Mesendoderm (in vitro differentiated cells): ENCODE measurements around the gene RNU6-7.
A peak's percentile ranks its signal among the peaks of the same experiment; 100 is the strongest.

Experiments
- DNase-seq: peaks from one replicate; pipeline ENCODE4 v3.0.0; 2013
- H2AK5ac ChIP-seq: 2 replicates; pipeline ENCODE4 v1.6.1; 2013; ENCODE audit warnings: low read length, inconsistent platforms
- H2BK120ac ChIP-seq: 2 replicates; pipeline ENCODE4 v1.6.1; 2013; ENCODE audit warnings: low read depth, mild to moderate bottlenecking, low read length, moderate library complexity, mixed read lengths
- H2BK15ac ChIP-seq: replicated peaks from 2 replicates; pipeline ENCODE4 v1.6.1; 2013; ENCODE audit warnings: low read depth, mild to moderate bottlenecking, moderate library complexity
- H2BK5ac ChIP-seq: 2 replicates; pipeline ENCODE4 v1.6.1; 2013; ENCODE audit warnings: low read length, inconsistent platforms
- H3K18ac ChIP-seq: 2 replicates; pipeline ENCODE4 v1.6.1; 2013; ENCODE audit warnings: mild to moderate bottlenecking, low read length, mixed read lengths
- H3K23ac ChIP-seq: one replicate; pipeline ENCODE4 v1.6.1; 2013; ENCODE audit warnings: low read length
- H3K27ac ChIP-seq: 2 replicates; pipeline ENCODE4 v1.5.1; 2013; ENCODE audit warnings: low read depth, mild to moderate bottlenecking, inconsistent platforms, low read length, moderate library complexity
- H3K27me3 ChIP-seq: 2 replicates; pipeline ENCODE4 v1.6.1; 2013; ENCODE audit warnings: low read length, control low read depth, mild to moderate bottlenecking, inconsistent platforms; ENCODE audit not compliant: insufficient read depth, poor library complexity
- H3K36me3 ChIP-seq: 2 replicates; pipeline ENCODE4 v1.6.1; 2013; ENCODE audit warnings: low read length, inconsistent platforms; ENCODE audit not compliant: control insufficient read depth, insufficient read depth
- H3K4ac ChIP-seq: one replicate; pipeline ENCODE4 v1.6.1; 2013; ENCODE audit warnings: low read depth, mild to moderate bottlenecking, low read length, moderate library complexity
- H3K4me1 ChIP-seq: 2 replicates; pipeline ENCODE4 v1.6.1; 2013; ENCODE audit warnings: low read depth, low read length, inconsistent platforms; ENCODE audit not compliant: control insufficient read depth
- H3K4me2 ChIP-seq: 2 replicates; pipeline ENCODE4 v1.6.1; 2013; ENCODE audit warnings: low read length
- H3K4me3 ChIP-seq: 2 replicates; pipeline ENCODE4 v1.5.1; 2013; ENCODE audit warnings: mild to moderate bottlenecking, low read length
- H3K56ac ChIP-seq: one replicate; pipeline ENCODE4 v1.6.1; 2013; ENCODE audit warnings: low read length
- H3K79me1 ChIP-seq: 2 replicates; pipeline ENCODE4 v1.6.1; 2013; ENCODE audit warnings: low read length, inconsistent platforms
- H3K79me2 ChIP-seq: 2 replicates; pipeline ENCODE4 v1.6.1; 2013; ENCODE audit warnings: mild to moderate bottlenecking, low read length; ENCODE audit not compliant: control insufficient read depth, insufficient read depth
- H3K9ac ChIP-seq: 2 replicates; pipeline ENCODE4 v1.6.1; 2013; ENCODE audit warnings: low read length, inconsistent platforms
- H4K5ac ChIP-seq: one replicate; pipeline ENCODE4 v1.6.1; 2013; ENCODE audit warnings: low read length
- H4K8ac ChIP-seq: one replicate; pipeline ENCODE4 v1.6.1; 2013; ENCODE audit warnings: low read depth, mild to moderate bottlenecking, control low read depth, low read length, moderate library complexity
- WGBS: extraction: QIAGEN DNeasy Blood & Tissue Kit; methylation state at CpG from one replicate; pipeline ENCODE4 v1.1.7; 2013; ENCODE audit warnings: low lambda C conversion rate, missing lambda C conversion rate; ENCODE audit not compliant: insufficient coverage; ENCODE audit errors: extremely low coverage; 5-methylcytosine and 5-hydroxymethylcytosine counted together

RNU6-7 gene

DNA sequence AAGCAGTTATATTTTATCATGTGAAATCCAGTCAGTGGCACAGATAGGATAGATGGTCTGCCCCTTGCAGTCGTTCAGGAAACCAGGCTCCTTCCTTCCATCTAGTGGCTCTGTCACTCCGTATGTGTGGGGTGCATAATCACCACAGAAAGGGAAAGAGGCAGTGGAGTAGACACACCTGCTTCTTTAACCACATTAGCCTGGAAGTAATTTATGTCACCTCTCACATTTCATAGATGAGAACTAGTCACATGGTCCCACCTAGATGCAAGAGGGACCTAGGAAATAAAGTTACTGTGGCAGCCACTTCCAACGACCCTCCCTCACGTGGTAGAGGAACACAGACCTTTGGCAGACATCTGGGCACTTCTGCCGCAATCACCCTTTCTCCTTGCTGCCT, 15.5 kb downstream of the RNU6-7 start:
- Histone ChIP-seq H3K27me3 (no peaks in the 10 kb centered on the region), H3K79me2 (no peaks in the 10 kb centered on the region), H3K27ac (no peak overlapping the region), H3K79me1 (no peaks in the 10 kb centered on the region), H3K9ac (no peak overlapping the region), H3K4me2 (no peak overlapping the region), H3K56ac (no peak overlapping the region), H3K4me3 (no peak overlapping the region), H4K8ac (no peak overlapping the region), H3K4ac (no peak overlapping the region), H3K4me1 (no peaks in the 10 kb centered on the region), H3K23ac (no peak overlapping the region), H4K5ac (no peak overlapping the region), H2AK5ac (no peak overlapping the region), H2BK15ac (no peak overlapping the region), H2BK5ac (no peak overlapping the region), H3K18ac (no peak overlapping the region), H2BK120ac (no peak overlapping the region), H3K36me3 (no peaks in the 10 kb centered on the region)
- WGBS, result no CpG with 5 or more reads among the region's 5 CpGs
- DNase-seq, result no peak

DNA sequence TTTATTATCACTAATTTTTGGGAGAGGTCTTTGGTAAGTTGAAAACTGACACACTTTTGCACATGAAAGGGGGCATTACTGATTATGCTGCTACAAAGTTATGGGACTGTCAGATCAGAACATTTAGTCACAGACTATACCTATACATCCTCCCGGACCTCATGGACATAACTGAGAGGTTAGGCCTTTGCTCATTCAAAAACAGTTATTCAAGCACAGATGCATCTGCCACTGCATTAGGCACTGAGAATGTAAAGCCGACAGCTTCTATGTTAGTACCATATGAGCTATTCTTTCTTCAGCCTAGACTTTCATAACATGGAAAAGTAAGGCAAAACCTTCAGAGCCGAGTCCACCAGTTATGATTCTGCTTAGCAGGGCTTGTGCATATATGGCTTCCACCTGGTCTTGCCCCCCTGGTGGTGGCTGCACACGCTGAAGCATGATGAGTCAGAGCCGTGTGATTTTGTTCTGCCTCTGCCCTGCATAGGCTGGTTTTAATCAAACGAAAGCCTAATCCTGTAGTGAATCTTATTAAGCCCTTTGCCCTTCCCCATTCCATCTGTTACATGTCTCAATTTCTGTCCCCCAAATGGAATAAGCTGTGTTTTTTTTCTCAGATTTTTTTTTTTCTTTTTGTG, 23.0 kb downstream of the RNU6-7 start:
- Histone ChIP-seq H4K8ac (no peak overlapping the region), H3K4me3 (no peak overlapping the region), H3K36me3 (no peaks in the 10 kb centered on the region), H3K4ac (no peak overlapping the region), H3K18ac (no peak overlapping the region), H3K56ac (no peak overlapping the region), H2AK5ac (no peak overlapping the region), H4K5ac (no peak overlapping the region), H3K9ac (no peak overlapping the region), H2BK15ac (no peak overlapping the region), H3K27ac (peak overlapping the region; percentile 34), H3K27me3 (no peaks in the 10 kb centered on the region), H3K23ac (no peak overlapping the region), H2BK120ac (peak overlapping the region; percentile 54), H2BK5ac (peak overlapping the region; percentile 2), H3K4me1 (peaks cover 4% of the 10 kb centered on the region), H3K79me1 (no peaks in the 10 kb centered on the region), H3K79me2 (no peaks in the 10 kb centered on the region), H3K4me2 (no peak overlapping the region)
- WGBS, result no CpG with 5 or more reads among the region's 6 CpGs
- peak; percentile 53 for DNase-seq

DNA sequence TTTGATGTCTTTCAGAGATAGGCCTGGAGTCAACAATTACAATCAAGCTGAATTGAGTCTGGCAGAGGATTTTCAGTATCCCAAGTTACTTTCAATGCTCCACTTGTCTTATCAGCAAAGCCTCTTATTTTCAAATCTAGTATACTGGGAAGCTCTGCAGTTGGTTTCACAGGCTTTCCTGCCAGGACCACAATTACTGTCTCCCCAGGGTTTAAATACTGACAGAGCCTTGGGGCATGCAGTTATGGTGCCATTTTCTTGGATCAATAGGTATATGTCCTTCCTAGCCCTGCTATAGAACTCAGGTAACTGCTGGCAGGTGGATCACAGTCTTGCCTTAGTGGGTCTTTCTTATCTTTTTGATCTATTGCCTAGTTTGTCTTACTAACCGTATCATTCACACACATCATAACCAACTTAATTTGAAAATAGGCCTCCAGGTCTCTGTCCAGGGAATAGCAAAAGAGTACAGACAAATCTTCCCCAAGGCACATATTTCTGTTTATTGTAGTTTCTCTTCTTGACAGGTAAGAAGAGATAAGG, 23.6 kb downstream of the RNU6-7 start:
- Histone ChIP-seq H3K79me2 (no peaks in the 10 kb centered on the region), H3K56ac (no peak overlapping the region), H3K18ac (no peak overlapping the region), H3K27me3 (no peaks in the 10 kb centered on the region), H3K4ac (no peak overlapping the region), H2BK120ac (no peak overlapping the region), H3K9ac (no peak overlapping the region), H3K36me3 (no peaks in the 10 kb centered on the region), H2AK5ac (no peak overlapping the region), H3K79me1 (no peaks in the 10 kb centered on the region), H3K4me3 (no peak overlapping the region), H3K4me1 (peaks cover 4% of the 10 kb centered on the region), H2BK15ac (no peak overlapping the region), H2BK5ac (no peak overlapping the region), H3K4me2 (no peak overlapping the region), H4K5ac (no peak overlapping the region), H3K27ac (peak overlapping the region; percentile 82), H3K23ac (no peak overlapping the region), H4K8ac (peak overlapping the region; percentile 69)
- peak; percentile 61 for DNase-seq
- no CpG with 5 or more reads among the region's 1 CpG for WGBS

DNA sequence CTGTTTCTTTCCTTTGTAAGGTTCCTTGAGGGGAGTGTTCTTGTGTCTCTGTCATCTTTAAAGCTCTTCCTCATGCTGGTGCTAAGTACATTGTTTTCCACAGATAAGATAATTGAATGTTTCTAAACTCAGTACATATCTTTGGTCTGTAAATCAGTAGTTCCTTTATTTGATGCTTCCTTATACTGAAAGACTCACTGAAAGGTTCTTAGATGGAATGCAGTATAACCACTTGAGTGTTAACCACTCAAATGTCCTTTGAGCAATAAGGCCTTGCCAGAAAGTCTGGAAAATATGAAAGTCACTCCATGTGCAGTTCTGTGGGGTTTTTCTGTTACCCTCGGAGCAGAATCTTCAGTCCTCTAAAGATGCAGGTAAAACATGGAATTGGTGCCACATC, 24.2 kb downstream of the RNU6-7 start:
- Histone ChIP-seq H2BK15ac (no peak overlapping the region), H3K79me1 (no peaks in the 10 kb centered on the region), H2BK120ac (no peak overlapping the region), H3K79me2 (no peaks in the 10 kb centered on the region), H3K4me3 (no peak overlapping the region), H3K27me3 (no peaks in the 10 kb centered on the region), H4K5ac (no peak overlapping the region), H3K23ac (no peak overlapping the region), H3K9ac (no peak overlapping the region), H3K56ac (no peak overlapping the region), H2BK5ac (no peak overlapping the region), H3K4ac (peak overlapping the region; percentile 52), H3K36me3 (no peaks in the 10 kb centered on the region), H3K4me2 (no peak overlapping the region), H4K8ac (no peak overlapping the region), H3K4me1 (peaks cover 4% of the 10 kb centered on the region), H3K27ac (no peak overlapping the region), H2AK5ac (no peak overlapping the region), H3K18ac (no peak overlapping the region)
- no CpG with 5 or more reads among the region's 1 CpG for WGBS
- DNase-seq, result peak; percentile 29

DNA sequence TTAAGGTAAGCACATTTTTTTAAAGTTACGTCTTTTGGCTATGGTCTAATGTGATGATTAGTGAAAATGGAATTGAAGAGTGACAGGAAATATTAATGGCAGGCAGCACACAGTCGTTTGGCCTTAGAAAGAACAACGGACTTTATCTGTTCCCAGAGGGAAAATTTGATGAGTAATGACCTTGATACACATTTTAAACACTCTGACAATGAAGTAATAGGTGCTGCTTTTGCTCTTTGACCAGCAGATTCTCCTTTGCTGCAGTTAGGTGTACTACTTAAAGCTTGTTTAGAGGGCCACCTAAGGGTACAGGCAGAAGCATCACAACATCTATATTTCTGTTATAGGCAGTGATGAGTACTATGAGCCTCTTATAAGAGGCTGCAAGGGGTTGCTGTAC, 28.3 kb downstream of the RNU6-7 start:
- WGBS, result no CpG with 5 or more reads among the region's 3 CpGs

More for the DNA sequence above, 28.3 kb downstream of the RNU6-7 start:
- Histone ChIP-seq H3K27me3 (no peaks in the 10 kb centered on the region), H3K79me2 (no peaks in the 10 kb centered on the region), H2AK5ac (no peak overlapping the region), H3K4me2 (no peak overlapping the region), H3K36me3 (no peaks in the 10 kb centered on the region), H3K4me1 (peaks cover 4% of the 10 kb centered on the region), H3K4ac (no peak overlapping the region), H3K23ac (no peak overlapping the region), H4K5ac (no peak overlapping the region), H3K56ac (no peak overlapping the region), H3K18ac (no peak overlapping the region), H3K79me1 (no peaks in the 10 kb centered on the region), H3K27ac (no peak overlapping the region), H4K8ac (no peak overlapping the region), H2BK120ac (no peak overlapping the region), H2BK15ac (no peak overlapping the region), H3K9ac (no peak overlapping the region), H3K4me3 (no peak overlapping the region), H2BK5ac (no peak overlapping the region)
- no peak for DNase-seq
